Mucosa of rectum (tissue), 2 donors: ENCODE data around the gene WT1.

Experiments used
- H3K27ac ChIP-seq, 2 donors: one replicate each; pipeline ENCODE4 v1.7.0; 2013; ENCODE audit warnings: inconsistent platforms in 2 of 2, low read depth in 2 of 2, low read length in 2 of 2
- H3K27me3 ChIP-seq, 2 donors: one replicate each; pipeline ENCODE4 v1.7.0; 2013; ENCODE audit warnings: low read length in 2 of 2; ENCODE audit not compliant: control insufficient read depth in 2 of 2, insufficient read depth in 2 of 2
- H3K36me3 ChIP-seq, 2 donors: one replicate each; pipeline ENCODE4 v1.7.0; 2013; ENCODE audit warnings: low read length in 2 of 2; ENCODE audit not compliant: control insufficient read depth in 2 of 2, insufficient read depth in 2 of 2
- H3K4me1 ChIP-seq, 2 donors: one replicate each; pipeline ENCODE4 v1.7.0; 2013; ENCODE audit warnings: low read length in 2 of 2, mild to moderate bottlenecking in 1 of 2; ENCODE audit not compliant: control insufficient read depth in 2 of 2, insufficient read depth in 2 of 2
- H3K4me3 ChIP-seq, 2 donors: one replicate each; pipeline ENCODE4 v1.7.0; 2013; ENCODE audit warnings: low read length in 2 of 2
- H3K9ac ChIP-seq, 2 donors: one replicate each; pipeline ENCODE4 v1.7.0; 2013; ENCODE audit warnings: low read length in 2 of 2, low read depth in 1 of 2, mild to moderate bottlenecking in 1 of 2
- H3K9me3 ChIP-seq, 2 donors: one replicate each; pipeline ENCODE4 v1.7.0; 2013; ENCODE audit warnings: low read length in 2 of 2; ENCODE audit not compliant: control insufficient read depth in 2 of 2
- donor health status: healthy.
- donor health status: Normal muscosa, but diverticular disease.

WT1 gene

GRCh38 chr11:32425761-32426160 is 9.6 kb downstream of the WT1 start:
- Histone ChIP-seq H3K9me3 (no peaks in the 10 kb centered on the region), H3K27me3 (peaks cover 37% of the 10 kb centered on the region in 2 donors), H3K4me3 (no peak overlapping the region), H3K4me1 (no peaks in the 10 kb centered on the region), H3K27ac (no peak overlapping the region), H3K9ac (no peak overlapping the region), H3K36me3 (no peaks in the 10 kb centered on the region)

GRCh38 chr11:32422545-32422944 is 12.8 kb downstream of the WT1 start:
- Histone ChIP-seq H3K27me3 (peaks cover 11 to 26% of the 10 kb centered on the region in 2 donors), H3K27ac (no peak overlapping the region), H3K36me3 (no peaks in the 10 kb centered on the region), H3K4me1 (no peaks in the 10 kb centered on the region), H3K4me3 (no peak overlapping the region), H3K9me3 (no peaks in the 10 kb centered on the region), H3K9ac (no peak overlapping the region)

DNA sequence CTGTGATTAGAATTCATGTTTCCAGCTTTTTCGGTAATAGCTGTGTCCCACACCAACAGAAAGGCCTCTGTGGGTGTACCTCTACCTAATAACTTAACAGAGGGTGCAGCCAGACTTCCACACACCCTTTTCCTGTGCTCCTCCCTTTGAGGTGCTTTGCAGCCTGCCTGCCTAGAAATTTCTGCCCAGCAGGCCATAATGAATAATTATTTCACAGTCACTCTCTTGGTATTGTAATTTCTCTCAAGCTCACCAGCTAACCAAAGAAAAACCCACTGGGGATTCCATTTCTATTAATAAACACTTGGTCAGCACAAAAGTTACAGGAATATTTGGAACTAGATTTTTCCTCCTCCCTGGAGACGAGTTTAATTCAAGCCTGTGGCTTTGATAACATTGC is 13.3 kb downstream of the WT1 start:
- H3K9ac ChIP-seq: no peak overlapping the region
- no peak overlapping the region for H3K4me3 ChIP-seq
- H3K27me3 ChIP-seq: peaks cover 6 to 22% of the 10 kb centered on the region in 2 donors
- no peaks in the 10 kb centered on the region for H3K4me1 ChIP-seq
- no peaks in the 10 kb centered on the region for H3K36me3 ChIP-seq
- no peaks in the 10 kb centered on the region for H3K9me3 ChIP-seq
- H3K27ac ChIP-seq: no peak overlapping the region

DNA sequence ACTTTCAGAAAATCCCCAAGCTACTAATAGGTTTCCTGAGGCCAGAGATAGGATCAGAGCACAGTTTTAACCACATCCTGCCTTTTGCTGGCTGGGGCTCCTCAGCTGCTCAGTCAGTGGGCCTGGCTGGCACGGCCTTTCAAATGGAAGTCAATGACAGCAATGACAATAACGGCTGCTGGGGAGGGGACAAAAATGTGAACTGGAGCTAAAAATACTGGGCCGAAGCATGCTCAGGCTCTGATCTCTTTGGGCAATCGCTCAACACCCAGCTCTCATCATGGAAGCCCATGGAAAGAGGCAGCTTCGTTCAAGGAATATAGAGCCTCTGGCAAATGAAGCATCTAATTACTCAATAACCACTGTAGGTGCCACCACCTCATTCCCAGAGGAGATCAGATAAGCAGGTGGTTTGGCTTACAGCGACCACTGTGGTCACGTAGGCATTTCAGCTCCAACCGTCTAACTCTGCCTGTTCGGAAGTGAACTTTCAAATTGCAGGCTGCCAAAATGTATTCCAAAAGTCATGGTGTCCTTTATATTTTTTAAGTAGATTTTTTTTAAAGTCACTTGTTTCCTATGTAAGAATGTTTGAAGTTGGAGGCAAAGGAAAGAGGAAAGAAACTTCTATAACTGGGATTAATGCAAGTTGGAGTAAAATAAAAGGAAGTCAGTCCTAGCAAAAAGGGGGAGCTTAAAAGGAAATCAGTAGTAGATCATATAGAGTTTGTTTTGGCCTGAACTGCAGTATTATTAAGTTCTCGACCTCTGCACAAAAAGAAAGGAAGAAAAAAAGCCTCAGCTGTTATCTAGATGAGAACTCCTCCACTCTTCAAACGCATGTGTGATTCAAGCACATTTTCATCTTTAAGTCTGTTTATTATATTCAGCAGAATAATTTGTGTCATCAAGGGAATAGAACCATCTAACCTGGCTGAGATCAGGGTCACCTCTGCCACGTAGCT is 14.1 kb downstream of the WT1 start:
- H3K4me3 ChIP-seq: no peak overlapping the region
- H3K9me3 ChIP-seq: no peaks in the 10 kb centered on the region
- no peak overlapping the region for H3K9ac ChIP-seq
- no peaks in the 10 kb centered on the region for H3K4me1 ChIP-seq
- H3K36me3 ChIP-seq: no peaks in the 10 kb centered on the region
- peaks cover 5 to 20% of the 10 kb centered on the region in 2 donors for H3K27me3 ChIP-seq
- no peak overlapping the region for H3K27ac ChIP-seq

DNA sequence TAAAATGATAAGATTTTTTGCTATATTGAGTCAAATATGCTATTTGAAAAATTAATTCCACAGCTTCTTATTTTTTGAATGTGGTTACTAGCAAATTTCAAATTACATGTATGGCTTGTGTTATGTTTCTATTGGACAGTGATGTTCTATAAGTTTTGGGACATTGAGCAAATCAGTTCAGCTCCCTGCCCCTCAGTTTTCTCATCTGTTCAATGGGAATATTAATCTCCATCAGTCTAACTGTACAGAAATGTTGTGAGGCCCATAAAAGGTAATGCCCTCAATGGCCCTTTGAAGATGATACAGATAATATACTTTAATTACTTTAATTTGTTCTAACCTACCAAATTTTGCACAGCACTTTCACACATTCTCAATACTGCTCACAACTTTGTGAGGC is 15.2 kb downstream of the WT1 start:
- Histone ChIP-seq H3K27ac (no peak overlapping the region), H3K4me1 (no peaks in the 10 kb centered on the region), H3K27me3 (peaks cover 0 to 12% of the 10 kb centered on the region in 2 donors), H3K9me3 (no peaks in the 10 kb centered on the region), H3K4me3 (no peak overlapping the region), H3K36me3 (no peaks in the 10 kb centered on the region), H3K9ac (no peak overlapping the region)

DNA sequence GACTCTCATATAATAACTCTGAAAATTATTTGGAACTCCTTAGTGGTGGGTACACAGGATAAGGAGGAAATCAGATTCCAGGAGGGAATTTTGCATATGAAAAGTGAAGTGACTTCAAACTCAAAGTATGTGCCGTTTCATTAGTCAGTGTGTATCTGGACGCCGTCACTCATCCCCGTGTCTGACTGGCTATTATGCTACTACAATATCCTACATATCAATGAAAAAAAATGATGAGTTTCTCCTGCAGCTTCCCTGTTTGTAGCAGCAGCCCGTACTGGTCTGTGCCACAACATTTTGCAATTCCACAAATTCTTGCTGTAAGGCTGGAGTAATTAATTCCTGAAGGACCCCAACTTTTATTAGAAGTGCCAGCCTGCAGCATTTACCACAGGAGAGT is 16.5 kb downstream of the WT1 start:
- Histone ChIP-seq H3K36me3 (no peaks in the 10 kb centered on the region), H3K27ac (no peak overlapping the region), H3K9me3 (no peaks in the 10 kb centered on the region), H3K9ac (no peak overlapping the region), H3K4me3 (no peak overlapping the region), H3K27me3 (peaks cover 0 to 12% of the 10 kb centered on the region in 2 donors), H3K4me1 (no peaks in the 10 kb centered on the region)

- no peaks in the 10 kb centered on the region for H3K9me3 ChIP-seq
- no peaks in the 10 kb centered on the region for H3K4me1 ChIP-seq
- H3K4me3 ChIP-seq: no peak overlapping the region
- H3K27ac ChIP-seq: no peak overlapping the region
- H3K9ac ChIP-seq: no peak overlapping the region
- no peaks in the 10 kb centered on the region for H3K36me3 ChIP-seq
- H3K27me3 ChIP-seq: peaks cover 0 to 6% of the 10 kb centered on the region in 2 donors
These were observed 17.5 kb downstream of the WT1 start for GRCh38 chr11:32417806-32418205.

DNA sequence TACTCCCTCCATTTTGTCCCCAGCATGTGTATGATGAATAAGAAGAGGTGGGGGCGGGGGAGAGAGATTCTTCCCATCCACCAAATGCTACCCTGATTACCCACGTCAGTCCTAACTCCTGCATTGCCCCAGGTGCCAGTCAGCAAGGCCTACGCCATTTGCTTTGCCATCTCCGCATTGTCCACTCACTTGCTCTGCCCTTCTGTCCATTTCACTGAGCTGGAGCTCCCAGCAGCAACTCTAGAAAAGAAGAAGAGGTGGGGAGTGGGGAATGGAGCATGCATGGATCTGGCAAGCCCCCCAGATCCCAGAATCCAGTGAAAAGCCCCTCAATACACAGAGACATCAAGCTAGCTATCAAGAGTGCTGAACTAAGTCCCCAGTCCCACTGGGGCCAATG is 19.0 kb downstream of the WT1 start:
- H3K27me3 ChIP-seq: peaks cover 0 to 6% of the 10 kb centered on the region in 2 donors
- H3K4me3 ChIP-seq: no peak overlapping the region
- no peak overlapping the region for H3K9ac ChIP-seq
- H3K4me1 ChIP-seq: no peaks in the 10 kb centered on the region
- H3K36me3 ChIP-seq: no peaks in the 10 kb centered on the region
- H3K27ac ChIP-seq: no peak overlapping the region
- no peaks in the 10 kb centered on the region for H3K9me3 ChIP-seq

DNA sequence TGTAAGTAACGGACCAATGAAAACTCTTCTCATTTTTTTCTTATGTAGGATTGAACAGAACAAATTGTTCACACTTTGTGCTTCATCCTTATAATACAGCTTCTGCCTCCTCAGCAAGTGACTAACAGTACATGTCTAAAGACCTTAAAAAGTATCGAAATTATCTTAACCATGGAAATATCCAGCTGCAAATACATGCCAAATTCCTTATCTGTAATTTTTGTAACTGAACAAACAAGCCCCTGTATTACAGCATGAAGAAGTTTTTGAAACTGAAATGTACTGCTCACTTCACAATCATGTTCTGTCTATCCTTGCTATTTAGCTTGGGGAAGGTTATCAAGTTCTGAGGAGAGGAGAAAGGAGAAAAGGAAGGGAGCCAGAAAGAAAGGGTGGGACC is 20.4 kb downstream of the WT1 start:
- H3K27ac ChIP-seq: no peak overlapping the region
- H3K9ac ChIP-seq: no peak overlapping the region
- H3K4me1 ChIP-seq: no peaks in the 10 kb centered on the region
- H3K9me3 ChIP-seq: no peaks in the 10 kb centered on the region
- H3K4me3 ChIP-seq: no peak overlapping the region
- no peaks in the 10 kb centered on the region for H3K36me3 ChIP-seq
- peaks cover 0 to 2% of the 10 kb centered on the region in 2 donors for H3K27me3 ChIP-seq

DNA sequence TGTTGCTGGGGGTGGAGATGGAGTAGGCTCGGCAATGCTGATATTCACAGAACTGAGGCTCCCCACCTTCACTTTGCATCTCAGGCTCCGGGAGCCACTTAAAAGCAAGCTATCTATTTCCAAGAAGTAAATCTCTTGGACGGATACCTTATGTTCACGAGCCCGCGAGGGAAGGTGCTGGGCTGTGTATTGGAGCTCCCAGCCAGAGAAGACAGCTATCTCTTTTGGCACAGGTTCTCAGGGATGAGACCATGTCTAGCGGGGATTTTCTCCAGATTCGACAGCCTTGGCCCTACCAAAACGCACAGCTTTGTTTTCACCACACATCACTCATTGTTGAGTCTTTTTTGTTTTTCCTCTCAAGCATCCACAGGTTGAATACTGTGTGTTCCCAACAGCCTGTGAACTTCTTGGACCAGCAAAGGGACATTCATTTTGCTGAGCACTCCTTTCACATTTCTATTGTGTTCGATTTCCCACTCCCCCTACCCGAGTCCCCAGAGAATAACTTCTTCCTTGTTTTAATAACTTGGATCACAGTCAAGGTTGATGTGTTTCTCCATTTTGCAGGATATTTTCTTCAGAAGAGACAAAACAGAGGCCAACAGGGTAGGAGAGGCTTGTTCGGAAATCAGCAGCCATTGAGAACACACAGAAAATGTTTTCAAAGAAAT is 23.3 kb downstream of the WT1 start:
- no peaks in the 10 kb centered on the region for H3K4me1 ChIP-seq
- H3K9me3 ChIP-seq: no peaks in the 10 kb centered on the region
- no peak overlapping the region for H3K9ac ChIP-seq
- no peak overlapping the region for H3K27ac ChIP-seq
- H3K36me3 ChIP-seq: no peaks in the 10 kb centered on the region
- peaks cover 0 to 2% of the 10 kb centered on the region in 2 donors for H3K27me3 ChIP-seq
- H3K4me3 ChIP-seq: no peak overlapping the region
